VCaP (cell line): Measurements from ENCODE around the gene PHF19.

Experiments used
- H3K27ac ChIP-seq: fragments of 450-650 bp; 2 replicates; pipeline ENCODE4 v1.5.1; 2017
- CTCF ChIP-seq: fragments of 450-650 bp; conservative IDR thresholded peaks from 2 replicates; pipeline ENCODE4 v1.5.1; 2017; ENCODE audit warnings: mild to moderate bottlenecking, moderate library complexity

Gene PHF19

GRCh38 chr9:120854596-120855327 is 22.2 kb downstream of the PHF19 start:
- TF ChIP-seq CTCF: no peak
- no peak overlapping the region for H3K27ac ChIP-seq

- no peak for TF ChIP-seq CTCF
- no peak overlapping the region for H3K27ac ChIP-seq
These were observed 23.8 kb downstream of the PHF19 start for GRCh38 chr9:120853198-120853597.

GRCh38 chr9:120852240-120853010 is 24.6 kb downstream of the PHF19 start:
- TF ChIP-seq CTCF: no peak
- no peak overlapping the region for H3K27ac ChIP-seq

- H3K27ac ChIP-seq: no peak overlapping the region
- TF ChIP-seq CTCF: no peak
These were observed 25.5 kb downstream of the PHF19 start for GRCh38 chr9:120851449-120851848.

GRCh38 chr9:120850315-120850714 is 26.7 kb downstream of the PHF19 start:
- no peak overlapping the region for H3K27ac ChIP-seq
- TF ChIP-seq CTCF: no peak

- no peak overlapping the region for H3K27ac ChIP-seq
- TF ChIP-seq CTCF: no peak
These were observed 30.1 kb downstream of the PHF19 start for GRCh38 chr9:120846906-120847305.

GRCh38 chr9:120846251-120846889 is 30.6 kb downstream of the PHF19 start:
- H3K27ac ChIP-seq: no peak overlapping the region
- no peak for TF ChIP-seq CTCF
